HG03432 (cell line): ENCODE data around the gene PARP9.
A peak's percentile ranks its signal among the peaks of the same experiment; 100 is the strongest.

Experiments used
- ATAC-seq: cut with Tn5 transposase; IDR thresholded peaks from one replicate; pipeline ENCODE4 v1.9.1; 2021; ENCODE audit warnings: mild to moderate bottlenecking, moderate library complexity; ENCODE audit not compliant: unreplicated experiment

PARP9 gene

GRCh38 chr3:122564155-122564912 is at the start of gene PARP9, which contains the start of gene DTX3L:
Gene PARP9 (minus strand): TSS chr3:122564300. CDS start chr3:122559620, 4,680 bp downstream.
Gene DTX3L (plus strand): TSS chr3:122564338. CDS start chr3:122564427, 89 bp downstream.
- ATAC-seq: peak; percentile 78

DNA sequence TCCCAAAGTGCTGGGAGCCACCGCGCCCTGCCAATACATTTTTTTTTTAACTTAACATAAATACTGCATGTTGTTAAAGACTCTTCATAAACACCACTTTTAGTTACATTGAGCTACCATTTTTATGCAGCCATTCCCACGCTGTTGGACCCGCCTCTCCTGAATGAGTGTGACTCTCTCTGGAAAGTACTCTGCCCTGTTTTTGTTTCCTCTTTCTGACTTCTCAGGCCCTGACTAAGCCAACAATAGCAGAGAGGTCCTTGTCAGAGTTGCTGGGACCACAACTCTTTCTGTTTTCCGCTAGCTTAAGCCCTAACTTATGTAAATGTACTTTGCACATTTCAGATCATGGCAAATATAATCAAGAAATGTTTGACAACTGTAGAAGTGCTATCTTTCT is 48.6 kb upstream of the PARP9 start:
- ATAC-seq: no peak

GRCh38 chr3:122609798-122610559 is 45.9 kb upstream of the PARP9 start:
- peak; percentile 98 for ATAC-seq

DNA sequence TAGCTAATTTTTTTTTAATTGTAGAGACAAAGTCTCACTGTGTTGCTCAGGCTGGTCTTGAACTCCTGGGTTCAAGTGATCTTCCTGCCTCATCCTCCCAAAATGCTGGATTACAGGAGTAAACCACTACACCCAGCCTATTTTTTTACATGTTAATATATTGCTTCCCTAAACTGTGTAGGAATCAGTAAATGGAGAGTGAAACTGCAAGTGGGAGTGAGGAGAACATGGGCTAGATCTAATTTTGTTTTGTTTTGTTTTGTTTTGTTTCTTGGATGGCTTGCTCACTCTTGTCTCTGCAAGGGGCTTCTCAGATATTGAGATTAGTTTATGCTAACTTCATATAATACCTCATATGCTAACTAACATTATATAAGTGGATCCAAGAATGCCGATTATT is 44.8 kb upstream of the PARP9 start:
- ATAC-seq: no peak

GRCh38 chr3:122606330-122606729 is 42.2 kb upstream of the PARP9 start:
- no peak for ATAC-seq

- ATAC-seq: no peak
Observed at GRCh38 chr3:122603056-122603455, 39.0 kb upstream of the PARP9 start.

- ATAC-seq: no peak
Observed at GRCh38 chr3:122602011-122602710, 38.1 kb upstream of the PARP9 start.

GRCh38 chr3:122598556-122598955 is 34.5 kb upstream of the PARP9 start:
- ATAC-seq: no peak

DNA sequence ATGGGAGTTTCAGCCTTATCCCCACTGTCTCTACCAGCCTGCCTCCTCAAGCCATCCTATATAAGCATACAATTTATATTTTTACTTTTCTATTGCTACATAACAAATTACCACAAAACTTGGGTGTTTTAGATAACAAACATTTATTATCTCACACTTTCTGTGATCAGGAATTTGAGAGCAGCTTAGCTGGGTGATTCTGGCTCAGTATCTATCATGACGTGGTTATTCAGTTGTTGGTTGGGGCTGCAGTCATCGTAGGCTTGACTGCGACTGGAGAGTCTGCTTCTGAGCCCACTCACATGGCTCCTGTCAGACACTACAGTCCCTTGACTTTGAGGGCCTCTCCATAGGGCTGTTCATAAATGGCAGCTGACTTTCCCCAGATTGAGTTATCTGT is 34.1 kb upstream of the PARP9 start:
- ATAC-seq: no peak

GRCh38 chr3:122594025-122594424 is 29.9 kb upstream of the PARP9 start:
- no peak for ATAC-seq

DNA sequence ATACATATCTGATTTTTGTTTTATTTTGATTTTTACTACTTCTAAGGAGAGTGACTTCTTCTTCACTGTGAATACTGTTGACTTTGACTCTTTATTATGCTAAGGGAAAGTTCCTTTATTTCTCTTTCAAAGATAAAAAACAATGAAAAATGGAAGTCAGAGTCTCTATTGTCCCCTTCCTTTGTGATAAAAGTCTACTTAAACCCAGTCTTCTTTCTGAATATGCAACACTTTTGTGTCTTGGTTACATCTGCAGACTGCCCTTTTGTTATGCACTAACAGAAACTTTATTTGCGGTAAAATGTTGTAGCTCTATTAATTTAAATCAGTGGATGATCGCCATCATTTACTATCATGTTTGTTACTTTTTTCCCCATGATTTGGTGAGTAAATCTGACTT is 26.5 kb upstream of the PARP9 start:
- ATAC-seq: no peak

DNA sequence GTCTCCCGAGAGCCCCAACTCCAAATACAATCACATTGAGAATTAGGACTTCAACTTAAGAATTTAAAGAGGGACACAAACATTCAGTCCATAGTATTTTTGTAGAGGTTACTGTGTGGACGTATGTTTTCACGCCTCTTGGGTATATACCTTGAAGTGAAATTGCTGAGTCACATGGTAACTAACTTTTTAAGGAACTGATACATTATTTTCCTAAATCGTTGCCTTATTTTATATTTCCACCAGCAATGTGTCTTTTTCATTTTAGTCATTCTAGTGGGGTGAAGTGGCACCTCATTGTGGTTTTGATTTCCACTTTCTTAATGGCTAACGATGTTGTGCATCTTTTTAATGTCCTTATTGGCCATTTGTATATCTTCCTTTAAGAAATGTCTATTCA is 25.2 kb upstream of the PARP9 start:
- no peak for ATAC-seq

DNA sequence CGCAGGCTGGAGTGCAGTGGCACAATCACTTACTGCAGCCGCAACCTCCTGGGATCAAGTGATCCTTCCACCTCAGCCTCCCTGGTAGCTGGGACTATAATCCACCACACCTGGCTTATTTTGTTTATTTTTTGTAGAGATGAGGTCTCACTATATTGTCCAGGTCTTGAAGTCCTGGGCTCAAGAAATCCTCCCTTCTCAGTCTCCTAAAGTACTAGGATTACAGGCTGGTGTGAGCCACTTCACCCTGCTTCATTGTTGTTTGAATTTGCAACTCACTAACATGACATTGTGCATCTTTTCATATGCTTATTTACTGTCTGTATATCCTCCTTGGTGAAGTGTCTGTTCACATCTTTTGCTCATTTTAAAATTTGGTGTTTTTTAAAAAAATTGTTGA is 23.5 kb upstream of the PARP9 start:
- ATAC-seq: no peak

DNA sequence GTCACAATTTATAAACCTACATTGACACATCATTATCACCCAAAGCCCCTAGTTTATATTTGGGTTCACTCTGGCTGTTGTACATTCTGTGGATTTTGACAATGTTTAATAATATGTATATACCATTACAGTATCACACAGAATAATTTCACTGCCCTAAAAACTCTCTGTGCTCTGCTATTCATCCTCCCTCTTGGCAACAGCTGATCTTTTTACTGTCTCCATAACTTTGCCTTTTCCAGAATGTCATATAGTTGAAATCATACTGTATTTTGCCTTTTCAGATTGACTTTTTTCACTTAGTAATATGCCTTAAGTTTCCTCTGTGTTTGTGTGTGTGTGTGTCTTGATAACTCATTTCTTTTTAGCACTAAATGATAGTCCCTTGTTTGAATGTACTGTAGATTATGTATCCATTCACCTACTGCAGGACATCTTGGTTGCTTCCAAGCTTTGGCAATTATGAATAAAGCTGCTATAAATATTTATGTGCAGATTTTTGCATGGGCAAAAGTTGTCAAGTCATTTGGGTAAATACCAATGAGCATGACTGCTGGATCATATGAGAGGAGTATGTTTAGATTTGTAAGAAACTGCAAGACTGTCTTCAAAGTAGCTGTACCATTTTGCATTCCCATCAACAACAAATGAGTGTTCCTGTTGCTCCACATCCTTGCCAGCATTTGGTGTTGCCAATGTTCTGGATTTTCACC is 22.8 kb upstream of the PARP9 start:
- ATAC-seq: no peak

DNA sequence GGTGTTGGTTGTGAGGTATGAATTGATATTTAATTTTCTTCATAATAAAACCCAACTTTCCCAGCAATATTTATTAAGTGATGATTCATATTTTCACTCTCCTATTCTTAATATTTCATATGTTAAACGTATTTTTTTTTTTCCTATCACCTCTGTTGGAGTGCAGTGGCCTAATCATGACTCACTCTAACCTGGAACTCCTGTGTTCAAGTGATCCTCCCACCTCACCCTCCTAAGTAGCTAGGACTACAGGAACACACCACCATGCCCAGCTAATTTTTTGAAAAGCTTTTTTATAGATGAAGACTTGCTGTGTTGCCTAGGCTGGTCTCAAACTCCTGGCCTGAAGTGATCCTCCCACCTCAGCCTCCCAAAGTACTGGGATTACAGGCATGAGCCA is 22.0 kb upstream of the PARP9 start:
- no peak for ATAC-seq

- ATAC-seq: no peak
Observed at GRCh38 chr3:122582390-122582789, 18.3 kb upstream of the PARP9 start.

DNA sequence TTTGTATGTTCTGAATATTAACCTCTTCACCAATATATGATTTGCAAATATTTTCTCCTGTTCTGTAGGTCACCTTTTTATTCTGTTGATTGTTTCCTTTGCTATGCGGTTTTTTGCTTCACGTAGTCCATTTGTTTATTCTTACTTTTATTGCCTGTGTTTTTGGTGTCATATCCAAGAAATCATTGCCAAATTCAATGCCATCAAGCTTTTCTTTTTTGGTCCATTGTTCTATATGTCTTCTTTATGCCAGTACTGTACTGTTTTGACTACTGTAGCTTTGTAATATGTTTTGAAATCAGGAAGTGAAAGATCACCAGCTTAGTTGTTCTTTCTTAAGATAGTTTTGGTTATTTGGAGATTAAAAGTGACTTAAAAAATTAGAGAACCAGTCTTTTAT is 17.5 kb upstream of the PARP9 start:
- no peak for ATAC-seq

DNA sequence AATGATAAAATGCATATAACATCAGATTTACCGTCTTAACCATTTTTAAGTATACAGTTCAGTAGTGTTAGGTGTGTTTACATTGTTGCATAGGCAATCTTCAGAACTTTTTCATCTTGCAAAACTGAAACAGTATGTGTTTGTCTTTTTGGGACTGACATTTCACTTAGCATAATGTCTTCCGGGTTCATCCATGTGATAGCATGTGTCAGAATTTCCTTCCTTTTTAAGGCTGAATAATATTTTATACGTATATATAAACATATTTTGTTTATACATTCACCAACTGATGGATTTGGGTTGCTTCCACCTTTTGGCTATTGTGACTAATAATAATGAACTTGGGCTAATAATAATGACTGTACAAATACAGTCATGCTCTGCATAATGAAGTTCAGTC is 16.4 kb upstream of the PARP9 start:
- no peak for ATAC-seq

- ATAC-seq: no peak
Observed at GRCh38 chr3:122578069-122578740, 14.1 kb upstream of the PARP9 start.

DNA sequence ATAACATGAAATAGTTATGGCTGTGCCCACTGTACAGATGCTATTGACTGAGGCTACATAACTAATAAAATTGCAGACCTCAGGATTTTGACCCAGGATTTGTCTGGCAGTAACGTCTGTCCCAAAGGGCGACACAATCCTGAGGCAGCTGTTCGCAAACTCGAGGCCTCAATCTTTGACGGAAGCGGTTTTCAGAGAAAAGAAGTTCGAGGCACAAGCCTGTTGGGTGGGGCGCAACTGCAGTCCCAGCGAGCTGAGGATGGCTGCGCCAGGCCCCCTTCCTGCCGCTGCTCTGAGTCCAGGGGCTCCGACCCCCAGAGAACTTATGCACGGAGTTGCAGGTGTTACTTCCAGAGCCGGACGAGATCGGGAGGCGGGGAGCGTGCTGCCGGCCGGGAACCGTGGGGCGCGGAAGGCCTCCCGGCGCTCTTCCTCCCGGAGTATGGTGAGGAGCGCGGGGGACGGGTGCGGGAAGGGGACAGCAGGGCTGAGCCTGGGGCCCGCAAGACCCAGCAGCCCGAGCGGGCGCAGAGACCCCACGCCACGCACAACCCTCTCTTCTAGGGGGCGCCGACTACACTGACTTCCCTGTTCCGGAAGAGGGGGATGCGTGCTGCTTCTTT is 13.4 kb upstream of the PARP9 start, which contains the start of gene PARP15:
PARP15 (plus strand) TSS at position 242 of the 623 bp plus-strand sequence; CDS start at position 260, 18 bp downstream.
- no peak for ATAC-seq
